Measurements from ENCODE around the gene FAM229A.

- TF ChIP-seq, protein P1, sequence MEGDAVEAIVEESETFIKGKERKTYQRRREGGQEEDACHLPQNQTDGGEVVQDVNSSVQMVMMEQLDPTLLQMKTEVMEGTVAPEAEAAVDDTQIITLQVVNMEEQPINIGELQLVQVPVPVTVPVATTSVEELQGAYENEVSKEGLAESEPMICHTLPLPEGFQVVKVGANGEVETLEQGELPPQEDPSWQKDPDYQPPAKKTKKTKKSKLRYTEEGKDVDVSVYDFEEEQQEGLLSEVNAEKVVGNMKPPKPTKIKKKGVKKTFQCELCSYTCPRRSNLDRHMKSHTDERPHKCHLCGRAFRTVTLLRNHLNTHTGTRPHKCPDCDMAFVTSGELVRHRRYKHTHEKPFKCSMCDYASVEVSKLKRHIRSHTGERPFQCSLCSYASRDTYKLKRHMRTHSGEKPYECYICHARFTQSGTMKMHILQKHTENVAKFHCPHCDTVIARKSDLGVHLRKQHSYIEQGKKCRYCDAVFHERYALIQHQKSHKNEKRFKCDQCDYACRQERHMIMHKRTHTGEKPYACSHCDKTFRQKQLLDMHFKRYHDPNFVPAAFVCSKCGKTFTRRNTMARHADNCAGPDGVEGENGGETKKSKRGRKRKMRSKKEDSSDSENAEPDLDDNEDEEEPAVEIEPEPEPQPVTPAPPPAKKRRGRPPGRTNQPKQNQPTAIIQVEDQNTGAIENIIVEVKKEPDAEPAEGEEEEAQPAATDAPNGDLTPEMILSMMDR (IDR thresholded peaks at IDR 0.05): no peak
- TF ChIP-seq POLR2A (IDR thresholded peaks at IDR 0.05): no peak
Measured at GRCh38 chr1:32365445-32365844, 3.2 kb upstream of the FAM229A start.
